ENCODE measurements around the gene CSNK2B. TPM values are rescaled to one million over a fixed set of nuclear protein-coding genes. Genes with fewer than 3 reads are reported as not detected.

Gene CSNK2B
- total and polyA plus RNA-seq, 7 experiments from 2014 or later = 101 to 275 (median 149) TPM

DNA sequence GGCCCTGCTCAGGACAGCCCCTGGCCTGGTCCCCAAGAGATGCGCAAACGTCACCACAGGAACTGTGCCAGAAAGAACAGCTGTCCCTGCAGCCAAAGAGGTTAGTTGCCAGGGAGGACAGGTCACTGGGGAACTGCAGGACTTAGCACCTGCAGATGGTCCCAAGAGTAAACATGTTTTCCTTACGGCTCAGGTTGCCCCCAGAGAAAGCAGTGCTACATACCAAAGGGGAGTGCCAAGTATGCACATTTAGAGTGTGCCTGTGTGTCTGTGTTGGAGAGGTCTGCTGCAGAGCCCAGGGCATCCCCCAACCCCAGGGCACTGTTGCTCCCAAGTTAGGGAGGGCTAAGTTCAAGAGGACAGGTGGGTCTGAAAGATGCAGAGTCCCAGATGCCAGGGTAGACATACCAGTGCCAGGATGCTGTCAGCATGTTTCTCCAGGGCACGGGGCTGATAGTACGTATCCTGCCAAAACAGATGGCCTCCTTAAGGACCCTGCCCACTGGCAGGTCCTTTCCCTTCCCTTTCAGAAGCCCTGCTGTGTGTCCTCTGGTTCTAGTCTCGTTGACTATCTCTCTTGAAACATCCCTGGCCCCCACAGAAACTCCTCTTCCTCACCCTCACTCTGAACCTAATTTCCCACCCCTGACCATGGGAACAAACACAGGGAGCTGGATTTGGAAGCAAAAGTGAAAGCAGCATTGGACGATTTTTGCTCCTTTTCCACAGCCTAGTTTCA lies 36.0 kb downstream of the CSNK2B start:
- Histone ChIP-seq H3K27me3 (ENCODE audit: control insufficient read depth in 2 of 2, insufficient read depth in 2 of 2, low read length in 2 of 2) (no peaks in the 10 kb centered on the region), H3K4me3 (ENCODE audit: low read length) (peak overlapping the region; percentile 98), H3K36me3 (ENCODE audit: control insufficient read depth in 2 of 3, insufficient read depth in 3 of 3, low read length in 3 of 3) (peaks cover 0 to 28% (median under 1%) of the 10 kb centered on the region in 3 experiments), H3K27ac (ENCODE audit: low read depth, low read length) (peak overlapping the region; percentile 98), H3K4me1 (ENCODE audit: control insufficient read depth in 2 of 2, insufficient read depth in 2 of 2, low read length in 2 of 2) (peaks cover 21 to 28% of the 10 kb centered on the region in 2 donors), H3K9me3 (ENCODE audit: control insufficient read depth in 2 of 3, low read length in 3 of 3) (no peaks in the 10 kb centered on the region)
- no peak for ATAC-seq
- H3K4me3 Mint-ChIP-seq = peak overlapping the region; percentile 92 to 100 (median 98)
- H3K27ac Mint-ChIP-seq = peak overlapping the region; percentile 95 to 98 (median 97)
- ChIA-PET CTCF (no interaction called here), POLR2A (interaction anchor here (0.8 to 2.7 kb wide), 11 partner anchors 8 to 165 kb away, joined by 3 to 19 read pairs (median 4); partner anchors contain the start of genes BAG6, GPANK1, LSM2 and LY6G5B)
- peaks cover 3 to 16% (median 11%) of the 10 kb centered on the region in 5 donors for H3K36me3 Mint-ChIP-seq
- H3K4me1 Mint-ChIP-seq = peaks cover 27 to 50% (median 37%) of the 10 kb centered on the region in 7 donors
- intact Hi-C loops (cut with micrococcal nuclease) = loop anchor here (2.0 to 10.0 kb wide), 2 partner anchors 21 to 157 kb away; partner anchors contain the start of genes ATP6V1G2 (in 1 of the 2), DDX39B (in 1 of the 2), LY6G5C (in 1 of the 2) and NFKBIL1 (in 1 of the 2)
- no peak for DNase-seq
- no peaks in the 10 kb centered on the region for H3K9me3 Mint-ChIP-seq
- no peaks in the 10 kb centered on the region for H3K27me3 Mint-ChIP-seq

DNA sequence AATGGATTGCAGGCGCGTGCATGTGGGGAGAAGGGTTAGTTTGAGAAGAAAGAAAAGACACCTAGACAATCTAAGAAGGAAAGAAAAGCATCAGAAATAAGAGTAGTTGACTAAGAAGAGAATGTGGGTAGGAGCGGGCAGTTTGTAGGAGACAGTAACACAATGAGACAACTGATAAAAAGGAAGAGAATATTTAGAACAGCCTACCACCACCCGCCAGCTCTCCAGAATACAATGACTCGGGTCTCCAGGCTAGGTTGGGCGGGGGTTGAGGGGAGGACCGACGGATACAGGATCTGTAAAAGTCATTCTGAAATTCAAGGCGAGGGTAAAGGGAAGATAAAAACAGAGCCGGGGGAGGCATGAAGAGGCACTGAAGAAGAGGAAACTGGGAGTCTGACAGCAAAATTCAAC lies 36.5 kb downstream of the CSNK2B start:
- peak overlapping the region; percentile 95 to 98 (median 97) for H3K27ac Mint-ChIP-seq
- intact Hi-C loops (cut with micrococcal nuclease) = loop anchor here (2.0 to 10.0 kb wide), 2 partner anchors 22 to 158 kb away; partner anchors contain the start of genes ATP6V1G2 (in 1 of the 2), DDX39B (in 1 of the 2), LY6G5C (in 1 of the 2) and NFKBIL1 (in 1 of the 2)
- no peaks in the 10 kb centered on the region for H3K9me3 Mint-ChIP-seq
- Histone ChIP-seq H3K9me3 (ENCODE audit: control insufficient read depth in 2 of 3, low read length in 3 of 3) (no peaks in the 10 kb centered on the region), H3K36me3 (ENCODE audit: control insufficient read depth in 2 of 3, insufficient read depth in 3 of 3, low read length in 3 of 3) (peaks cover 0 to 22% (median 0%) of the 10 kb centered on the region in 3 experiments), H3K27ac (ENCODE audit: low read depth, low read length) (peak overlapping the region; percentile 98), H3K4me3 (ENCODE audit: low read length) (peak overlapping the region; percentile 98), H3K27me3 (ENCODE audit: control insufficient read depth in 2 of 2, insufficient read depth in 2 of 2, low read length in 2 of 2) (no peaks in the 10 kb centered on the region), H3K4me1 (ENCODE audit: control insufficient read depth in 2 of 2, insufficient read depth in 2 of 2, low read length in 2 of 2) (peaks cover 21 to 28% of the 10 kb centered on the region in 2 donors)
- H3K27me3 Mint-ChIP-seq = no peaks in the 10 kb centered on the region
- no peak for DNase-seq
- H3K36me3 Mint-ChIP-seq = peaks cover 0 to 11% (median 7%) of the 10 kb centered on the region in 5 donors
- ChIA-PET POLR2A (interaction anchor here (0.8 to 2.7 kb wide), 21 partner anchors 9 to 1269 kb away, joined by 3 to 19 read pairs (median 5); partner anchors contain the start of genes BAG6, C6orf47, GPANK1 and HSPA1A), CTCF (interaction anchor here (1.4 kb wide), 1 partner anchor 10 kb away, joined by 5 read pairs; no protein-coding TSS in a partner anchor)
- peaks cover 22 to 44% (median 37%) of the 10 kb centered on the region in 7 donors for H3K4me1 Mint-ChIP-seq
- H3K4me3 Mint-ChIP-seq = peak overlapping the region; percentile 92 to 100 (median 98)
- peak; percentile 0 for ATAC-seq

DNA sequence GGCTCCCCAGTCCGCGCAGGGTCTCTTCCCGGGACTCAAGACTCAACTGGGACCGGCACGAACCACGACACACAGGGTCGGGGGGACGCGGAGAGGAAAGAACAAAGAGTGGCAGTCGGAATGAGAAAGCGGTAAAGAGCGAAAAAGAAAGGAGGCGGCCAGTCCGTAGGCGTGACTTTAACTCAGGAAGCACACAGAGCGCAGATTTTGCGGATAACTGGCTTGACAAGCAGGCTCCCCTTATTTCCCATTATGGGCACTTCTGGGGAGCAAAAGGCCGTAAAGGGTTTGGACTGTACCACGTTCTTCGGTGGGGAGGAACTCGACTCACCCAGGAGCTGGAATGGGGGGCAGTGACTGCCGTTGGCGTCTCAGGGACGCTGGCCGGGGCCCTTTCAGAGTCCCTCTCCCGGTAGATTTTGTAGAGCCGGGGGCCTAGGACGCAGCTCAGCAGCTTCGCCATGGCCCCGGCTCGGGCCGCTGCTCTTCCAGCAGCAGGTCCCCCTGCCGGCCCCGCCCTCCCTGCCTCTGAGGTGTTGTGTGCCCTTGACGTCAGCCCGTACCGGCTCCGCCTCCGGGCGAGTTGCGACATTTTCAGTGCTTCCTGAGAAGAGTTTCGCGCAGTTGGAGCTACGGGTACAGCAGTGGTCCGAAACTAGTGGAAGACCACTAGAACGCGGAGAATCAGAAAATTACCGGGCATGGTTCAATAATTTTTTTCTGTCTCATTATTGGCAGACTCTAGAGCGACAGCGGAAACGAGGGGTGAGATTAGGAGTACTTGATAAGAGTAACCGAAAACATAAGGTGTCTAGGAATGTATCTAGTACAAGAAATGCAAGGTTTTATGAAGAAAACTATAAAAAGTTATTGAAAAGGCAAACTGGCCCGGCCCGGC lies 37.2 kb downstream of the CSNK2B start, which contains the start of gene ABHD16A:
TSS of gene ABHD16A (minus strand) at position 506 of the 898 bp plus-strand sequence. CDS start at position 463, 43 bp downstream.
- Histone ChIP-seq H3K27me3 (ENCODE audit: control insufficient read depth in 2 of 2, insufficient read depth in 2 of 2, low read length in 2 of 2) (no peaks in the 10 kb centered on the region), H3K4me1 (ENCODE audit: control insufficient read depth in 2 of 2, insufficient read depth in 2 of 2, low read length in 2 of 2) (peaks cover 21 to 28% of the 10 kb centered on the region in 2 donors), H3K27ac (ENCODE audit: low read depth, low read length) (peak within 1 kb of the TSS; percentile 98), H3K4me3 (ENCODE audit: low read length) (peak within 1 kb of the TSS; percentile 98), H3K36me3 (ENCODE audit: control insufficient read depth in 2 of 3, insufficient read depth in 3 of 3, low read length in 3 of 3) (peaks cover 0 to 19% (median 0%) of the 10 kb centered on the region in 3 experiments), H3K9me3 (ENCODE audit: control insufficient read depth in 2 of 3, low read length in 3 of 3) (no peaks in the 10 kb centered on the region)
- intact Hi-C loops (cut with micrococcal nuclease) = loop anchor here (1.0 to 10.0 kb wide), 13 partner anchors 22 to 427 kb away; partner anchors contain the start of genes BAG6 (in 2 of the 2), DDX39B (in 2 of the 2), PRRC2A (in 2 of the 2) and ATP6V1G2 (in 1 of the 2)
- ATAC-seq (peak; percentile 95), DNase-seq (peak; percentile 93 to 97 (median 96))
- ChIA-PET POLR2A (interaction anchor here (0.6 to 2.7 kb wide), 30 partner anchors 9 to 1268 kb away, joined by 3 to 19 read pairs (median 4); partner anchors contain the start of genes BAG6, C6orf47, GPANK1 and HSPA1A), CTCF (interaction anchor here (1.4 kb wide), 1 partner anchor 9 kb away, joined by 5 read pairs; no protein-coding TSS in a partner anchor)
- H3K27me3 Mint-ChIP-seq = peaks cover 0 to 2% (median 0%) of the 10 kb centered on the region in 5 donors
- peaks cover 15 to 38% (median 30%) of the 10 kb centered on the region in 7 donors for H3K4me1 Mint-ChIP-seq
- peak within 1 kb of the TSS; percentile 95 to 98 (median 97) for H3K27ac Mint-ChIP-seq
- peak within 1 kb of the TSS; percentile 92 to 100 (median 98) for H3K4me3 Mint-ChIP-seq
- peaks cover 0 to 4% (median 3%) of the 10 kb centered on the region in 5 donors for H3K36me3 Mint-ChIP-seq
- no peaks in the 10 kb centered on the region for H3K9me3 Mint-ChIP-seq

DNA sequence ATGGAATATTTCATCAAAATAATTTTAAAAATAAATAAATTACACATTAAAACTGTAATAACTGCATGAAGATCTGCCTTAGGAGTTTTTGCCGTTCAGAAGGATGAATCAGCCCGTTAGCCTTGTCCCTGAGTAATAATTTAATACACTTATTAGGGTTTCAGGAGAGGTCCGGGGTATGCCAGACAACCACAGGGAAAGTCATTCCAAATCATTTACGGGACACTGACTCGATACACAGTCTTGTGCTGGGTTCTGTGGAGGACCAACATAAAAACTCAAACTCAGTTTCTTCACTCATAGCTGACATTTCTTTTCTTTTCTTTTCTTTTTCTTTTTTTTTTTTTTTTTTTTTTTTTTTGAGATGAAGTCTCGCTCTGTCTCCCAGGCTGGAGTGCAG lies 40.1 kb downstream of the CSNK2B start:
- intact Hi-C loops (cut with micrococcal nuclease) = loop anchor here in 1 of 2 donors (10.0 kb wide), 1 partner anchor 161 kb away; the partner anchor contains the start of genes ATP6V1G2, DDX39B and NFKBIL1
- Histone ChIP-seq H3K27ac (ENCODE audit: low read depth, low read length) (no peak overlapping the region), H3K4me1 (ENCODE audit: control insufficient read depth in 2 of 2, insufficient read depth in 2 of 2, low read length in 2 of 2) (peaks cover 18 to 23% of the 10 kb centered on the region in 2 donors), H3K9me3 (ENCODE audit: control insufficient read depth in 2 of 3, low read length in 3 of 3) (no peaks in the 10 kb centered on the region), H3K27me3 (ENCODE audit: control insufficient read depth in 2 of 2, insufficient read depth in 2 of 2, low read length in 2 of 2) (no peaks in the 10 kb centered on the region), H3K36me3 (ENCODE audit: control insufficient read depth in 2 of 3, insufficient read depth in 3 of 3, low read length in 3 of 3) (peaks cover 0 to 8% (median 0%) of the 10 kb centered on the region in 3 experiments), H3K4me3 (ENCODE audit: low read length) (no peak overlapping the region)
- H3K4me3 Mint-ChIP-seq = no peak overlapping the region
- H3K4me1 Mint-ChIP-seq = peaks cover 14 to 28% (median 24%) of the 10 kb centered on the region in 7 donors
- DNase-seq (no peak), ATAC-seq (no peak)
- ChIA-PET CTCF (interaction anchor here (0.9 kb wide), 1 partner anchor 9 kb away, joined by 4 read pairs; no protein-coding TSS in a partner anchor), POLR2A (interaction anchor here (0.6 to 0.7 kb wide), 2 partner anchors 9 kb away, joined by 3 to 4 read pairs; no protein-coding TSS in a partner anchor)
- peaks cover 0 to 3% (median 0%) of the 10 kb centered on the region in 11 donors for H3K9me3 Mint-ChIP-seq
- no peak overlapping the region for H3K27ac Mint-ChIP-seq
- peaks cover 0 to 3% (median 0%) of the 10 kb centered on the region in 5 donors for H3K36me3 Mint-ChIP-seq
- peaks cover 0 to 5% (median 0%) of the 10 kb centered on the region in 5 donors for H3K27me3 Mint-ChIP-seq

DNA sequence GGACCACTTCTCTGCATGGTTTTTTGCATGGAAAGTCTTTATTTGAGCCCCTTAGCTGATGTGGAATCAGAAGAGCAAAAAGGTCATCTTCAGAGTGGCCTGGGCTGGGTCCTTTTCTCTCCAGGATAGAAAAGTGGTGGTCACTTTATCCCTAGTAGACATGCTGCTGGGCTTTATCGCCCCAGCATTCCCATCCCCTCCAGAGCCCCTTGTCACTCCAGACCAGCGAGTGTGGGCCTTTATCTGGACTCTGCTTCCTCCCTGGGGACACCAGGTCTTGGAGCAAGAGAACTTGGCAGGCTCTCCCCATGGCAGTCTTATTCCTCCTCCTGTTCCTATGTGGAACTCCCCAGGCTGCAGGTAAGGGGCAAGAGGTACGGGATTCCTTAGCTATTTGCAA lies 40.7 kb downstream of the CSNK2B start, which contains the start of gene LY6G6F:
TSS of gene LY6G6F (plus strand) at position 268 of the 400 bp plus-strand sequence. CDS start at position 309, 41 bp downstream.
- peaks cover 15 to 23% of the 10 kb centered on the region in 2 donors for H3K4me1 ChIP-seq (ENCODE audit: control insufficient read depth in 2 of 2, insufficient read depth in 2 of 2, low read length in 2 of 2)
- H3K9me3 ChIP-seq (ENCODE audit: control insufficient read depth in 2 of 3, low read length in 3 of 3) = no peaks in the 10 kb centered on the region
- H3K4me3 Mint-ChIP-seq = no peak within 1 kb of the TSS
- H3K4me1 Mint-ChIP-seq = peaks cover 8 to 26% (median 23%) of the 10 kb centered on the region in 7 donors
- no peak within 1 kb of the TSS for H3K27ac ChIP-seq (ENCODE audit: low read depth, low read length)
- peaks cover 0 to 5% (median 0%) of the 10 kb centered on the region in 5 donors for H3K27me3 Mint-ChIP-seq
- peaks cover 0 to 3% (median 0%) of the 10 kb centered on the region in 11 donors for H3K9me3 Mint-ChIP-seq
- ChIA-PET CTCF (interaction anchor here (0.9 kb wide), 1 partner anchor 8 kb away, joined by 4 read pairs; no protein-coding TSS in a partner anchor), POLR2A (interaction anchor here (0.6 kb wide), 1 partner anchor 8 kb away, joined by 4 read pairs; no protein-coding TSS in a partner anchor)
- H3K27me3 ChIP-seq (ENCODE audit: control insufficient read depth in 2 of 2, insufficient read depth in 2 of 2, low read length in 2 of 2) = no peaks in the 10 kb centered on the region
- intact Hi-C loops (cut with micrococcal nuclease) = loop anchor here in 1 of 2 donors (10.0 kb wide), 1 partner anchor 162 kb away; the partner anchor contains the start of genes ATP6V1G2, DDX39B and NFKBIL1
- DNase-seq (no peak), ATAC-seq (no peak)
- H3K4me3 ChIP-seq (ENCODE audit: low read length) = no peak within 1 kb of the TSS
- H3K36me3 ChIP-seq (ENCODE audit: control insufficient read depth in 2 of 3, insufficient read depth in 3 of 3, low read length in 3 of 3) = peaks cover 0 to 8% (median 0%) of the 10 kb centered on the region in 3 experiments
- peak within 1 kb of the TSS in 1 of 9 donors; percentile 59 for H3K27ac Mint-ChIP-seq
- no peaks in the 10 kb centered on the region for H3K36me3 Mint-ChIP-seq
